Kidney (tissue), 14 donors: ENCODE results near the gene GNPTAB. TPM values are rescaled to one million over a fixed set of nuclear protein-coding genes. Genes with fewer than 3 reads are reported as not detected.
"Not testable (repeated sequence)": the region's sequence is repeated elsewhere in the genome, so short reads cannot be mapped to it uniquely, and the experiment has no call there.

ENCODE experiments used
- DNase-seq, 5 donors: peaks; one replicate each; pipeline ENCODE4 v3.0.0-alpha.2; 2013 to 2020
- FAIRE-seq: peaks from 2 replicates; lab custom pipeline; 2012; peaks lifted over from hg19 to GRCh38; lab: Jason Lieb, UNC
- H3K27ac ChIP-seq, 2 donors: one replicate each; pipeline ENCODE4 v1.7.0; 2013; ENCODE audit warnings: low read depth in 2 of 2, low read length in 2 of 2, inconsistent platforms in 1 of 2
- H3K27me3 ChIP-seq: one replicate; pipeline ENCODE4 v1.7.1; 2013; ENCODE audit warnings: low read length, inconsistent platforms; ENCODE audit not compliant: control insufficient read depth, insufficient read depth
- H3K36me3 ChIP-seq, 3 donors: one replicate each; pipeline versions ENCODE4 v1.7.0 to v1.7.1; 2013; ENCODE audit warnings: low read length in 3 of 3, control low read depth in 1 of 3, inconsistent platforms in 1 of 3; ENCODE audit not compliant: insufficient read depth in 3 of 3, control insufficient read depth in 2 of 3
- H3K4me1 ChIP-seq, 3 donors: one replicate each; pipeline versions ENCODE4 v1.7.0 to v1.7.1; 2013; ENCODE audit warnings: low read length in 3 of 3, inconsistent platforms in 1 of 3, low read depth in 1 of 3; ENCODE audit not compliant: control insufficient read depth in 2 of 3, insufficient read depth in 2 of 3
- H3K4me3 ChIP-seq, 3 donors: one replicate each; pipeline versions ENCODE4 v1.7.0 to v1.8.1; 2013; ENCODE audit warnings: low read length in 3 of 3, control low read depth in 1 of 3, inconsistent platforms in 1 of 3
- H3K9ac ChIP-seq, 3 donors: one replicate each; pipeline versions ENCODE4 v1.7.0 to v1.7.1; 2013; ENCODE audit warnings: low read length in 3 of 3, control low read depth in 1 of 3, inconsistent platforms in 1 of 3
- H3K9me3 ChIP-seq, 3 donors: one replicate each; pipeline versions ENCODE4 v1.7.0 to v1.7.1; 2013; ENCODE audit warnings: low read length in 3 of 3, control low read depth in 1 of 3, inconsistent platforms in 1 of 3; ENCODE audit not compliant: control insufficient read depth in 2 of 3, insufficient read depth in 1 of 3
- CTCF ChIP-seq: IDR thresholded peaks from 3 replicates; pipeline ENCODE4 v1.5.1; 2012; ENCODE audit warnings: mild to moderate bottlenecking, moderate library complexity, borderline replicate concordance; ENCODE audit not compliant: insufficient read depth; ENCODE audit errors: extremely low read depth
- intact Hi-C: fragments of 100-400 bp; cut with DNase I; formaldehyde crosslinking; loops from one replicate; pipeline ENCODE4 v1.11.1; 2022
- polyA plus RNA-seq: library from polyadenylated mRNA; stranded (reverse); fragments of 350-450 nt; fragmentation: Illumina TruSeq; extraction: RNeasy Lipid Tissue Mini Kit (QIAGEN cat#74804); gene quantifications from one replicate; pipeline ENCODE4 v1.2.3, GENCODE V29; 2014; ENCODE audit warnings: low read depth, low replicate concordance; ENCODE audit not compliant: insufficient read depth
- total RNA-seq: library from RNA; stranded (reverse); fragmentation: NEBNext Ultra II Directional; extraction: Animal tissue kit (Norgen Biotek cat#: 25700); gene quantifications from one replicate; pipeline ENCODE4 v1.2.1, GENCODE V29; 2021
- donor health status: control.
- donor health status: control.
- donor health status: control.
- donor health status: control.
- donor health status: control.
- donor health status: DM: yes; HTN: yes; CAD: no.
- donor health status: Normal renal cell carcinoma (clear cell type).

Gene GNPTAB
- total and polyA plus RNA-seq, 2 donors from 2014 or later = 17.8 to 46.0 TPM

GRCh38 chr12:101823891-101824290 is 6.9 kb downstream of the GNPTAB start:
- no peak overlapping the region for H3K9ac ChIP-seq
- intact Hi-C loops = no loop called here
- no peak for FAIRE-seq
- H3K27ac ChIP-seq = no peak overlapping the region
- no peaks in the 10 kb centered on the region for H3K9me3 ChIP-seq
- peak in 2 of 5 donors; percentile 5 to 28 for DNase-seq
- H3K36me3 ChIP-seq = no peaks in the 10 kb centered on the region
- no peaks in the 10 kb centered on the region for H3K27me3 ChIP-seq
- no peak overlapping the region for H3K4me3 ChIP-seq
- peak; percentile 6 for TF ChIP-seq CTCF
- peaks cover 0 to 9% (median 0%) of the 10 kb centered on the region in 3 donors for H3K4me1 ChIP-seq

- Histone ChIP-seq H3K4me1 (peaks cover 0 to 5% (median 0%) of the 10 kb centered on the region in 3 donors), H3K9ac (no peak overlapping the region), H3K9me3 (no peaks in the 10 kb centered on the region), H3K4me3 (no peak overlapping the region), H3K36me3 (no peaks in the 10 kb centered on the region), H3K27me3 (no peaks in the 10 kb centered on the region), H3K27ac (no peak overlapping the region)
- intact Hi-C loops = no loop called here
- no peak for DNase-seq
- no peak for TF ChIP-seq CTCF
- no peak for FAIRE-seq
Observed at GRCh38 chr12:101823039-101823438, 7.7 kb downstream of the GNPTAB start.

GRCh38 chr12:101819467-101819866 is 11.3 kb downstream of the GNPTAB start:
- DNase-seq (no peak), FAIRE-seq (no peak)
- Histone ChIP-seq H3K36me3 (no peaks in the 10 kb centered on the region), H3K4me1 (no peaks in the 10 kb centered on the region), H3K4me3 (no peak overlapping the region), H3K27me3 (no peaks in the 10 kb centered on the region), H3K9ac (no peak overlapping the region), H3K9me3 (no peaks in the 10 kb centered on the region), H3K27ac (no peak overlapping the region)
- intact Hi-C loops = no loop called here
- no peak for TF ChIP-seq CTCF

- H3K36me3 ChIP-seq, H3K9ac ChIP-seq, H3K4me1 ChIP-seq, H3K9me3 ChIP-seq, H3K27ac ChIP-seq, intact Hi-C loops, H3K27me3 ChIP-seq, H3K4me3 ChIP-seq, DNase-seq, FAIRE-seq: not testable (repeated sequence)
Observed at GRCh38 chr12:101818689-101819088, 12.1 kb downstream of the GNPTAB start.
